HG02678 (cell line): ENCODE results near the gene CEP97.
"Not testable (repeated sequence)": the region's sequence is repeated elsewhere in the genome, so short reads cannot be mapped to it uniquely, and the experiment has no call there.

Experiments used
- ATAC-seq: cut with Tn5 transposase; IDR thresholded peaks from one replicate; pipeline ENCODE4 v1.9.1; 2021; ENCODE audit warnings: mild to moderate bottlenecking, moderate library complexity; ENCODE audit not compliant: unreplicated experiment

The CEP97 gene

DNA sequence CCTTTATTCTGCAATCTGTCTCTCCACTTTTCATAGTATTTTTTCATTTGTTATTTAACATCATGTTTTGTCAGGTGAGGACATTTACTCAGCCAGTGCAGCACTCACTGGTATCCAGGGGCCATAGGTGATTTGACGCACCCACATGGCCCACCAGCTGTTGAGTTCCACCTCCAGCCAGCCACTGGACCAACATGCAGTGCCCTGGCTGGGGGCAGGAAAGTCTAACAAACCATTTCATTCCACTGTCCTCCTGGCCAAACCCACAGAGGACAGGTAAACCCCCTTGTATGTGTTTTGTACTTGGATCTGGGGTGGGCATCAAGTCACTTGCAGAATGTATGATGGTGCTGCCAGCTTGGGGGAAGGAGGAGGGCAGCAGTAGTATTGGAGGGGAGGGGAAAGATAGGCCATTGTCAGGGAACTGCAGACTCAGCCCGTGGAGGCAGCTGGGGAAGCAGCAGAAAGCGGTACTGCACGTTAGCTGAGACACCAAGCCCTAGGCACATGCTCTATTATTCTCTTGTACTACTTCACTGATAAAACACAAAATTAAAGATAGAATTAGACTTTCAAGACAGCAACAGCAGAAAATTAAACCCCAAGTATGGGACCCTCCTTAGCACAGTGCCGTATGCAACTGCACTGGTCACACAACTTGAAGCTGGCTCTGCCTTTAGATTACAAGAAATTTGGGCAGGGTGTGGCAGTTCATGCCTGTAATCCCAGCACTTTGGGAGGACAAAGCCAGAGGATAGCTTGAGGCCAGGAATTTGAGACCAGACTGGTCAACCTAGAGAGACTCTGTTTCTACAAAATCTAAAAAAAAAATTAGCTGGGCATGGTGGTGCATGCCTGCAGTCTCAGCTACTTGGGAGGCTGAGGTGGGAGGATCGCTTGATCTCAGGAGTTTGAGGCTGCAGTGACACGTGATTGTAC, 22.4 kb upstream of the CEP97 start:
- no peak for ATAC-seq

DNA sequence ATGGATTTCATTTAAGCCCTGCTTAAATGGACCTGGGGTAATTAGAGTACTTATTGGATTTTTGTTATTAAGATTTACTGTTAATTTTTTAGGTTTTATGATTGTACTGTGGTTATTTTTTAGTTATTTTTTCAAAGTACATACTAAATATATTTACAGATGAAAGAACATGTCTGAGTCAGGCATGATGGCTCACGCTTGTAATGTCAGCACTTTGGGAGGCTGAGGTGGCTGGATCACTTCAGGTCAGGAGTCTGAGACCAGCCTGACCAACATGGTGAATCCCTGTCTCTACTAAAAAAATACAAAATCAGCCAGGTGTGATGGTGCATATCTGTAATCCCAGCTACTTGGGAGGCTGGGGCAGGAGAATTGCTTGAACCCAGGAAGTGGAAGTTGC, 21.7 kb upstream of the CEP97 start:
- ATAC-seq, result no peak

DNA sequence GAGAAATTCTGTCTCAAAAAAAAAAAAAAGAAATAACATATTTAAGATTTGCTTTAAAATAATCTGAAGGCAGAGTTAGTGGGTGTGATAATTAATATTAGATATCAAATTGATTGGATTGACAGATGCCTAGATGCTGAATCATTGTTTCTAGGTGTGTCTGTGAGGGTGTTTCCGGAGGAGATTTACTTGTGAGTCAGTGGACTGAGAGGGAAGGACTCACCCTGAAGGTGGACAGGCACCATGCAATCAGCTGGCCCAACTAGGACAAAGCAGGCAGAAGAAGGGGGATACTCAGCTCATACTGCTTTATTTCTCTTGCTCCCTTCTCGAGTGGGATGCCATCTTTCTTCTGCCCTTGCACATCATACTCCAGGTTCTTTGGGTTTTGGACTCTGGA, 21.2 kb upstream of the CEP97 start:
- no peak for ATAC-seq

DNA sequence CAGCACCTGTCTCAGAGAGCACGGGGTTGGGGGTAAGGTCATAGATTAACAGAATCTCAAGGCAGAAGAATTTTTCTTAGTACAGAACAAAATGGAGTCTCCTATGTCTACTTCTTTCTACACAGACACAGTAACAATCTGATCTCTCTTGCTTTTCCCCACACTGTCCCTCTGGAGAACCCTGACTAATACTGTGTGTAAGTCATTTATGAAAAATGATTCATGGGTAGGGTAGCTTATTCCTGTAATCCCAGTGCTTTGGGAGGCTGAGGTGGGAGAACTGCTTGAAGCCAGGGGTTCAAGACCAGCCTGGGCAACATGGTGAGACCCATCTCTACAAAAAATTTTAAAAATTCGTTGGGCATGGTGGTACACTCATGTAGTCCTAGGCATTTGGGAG, 19.8 kb upstream of the CEP97 start:
- ATAC-seq, result not testable (repeated sequence)

DNA sequence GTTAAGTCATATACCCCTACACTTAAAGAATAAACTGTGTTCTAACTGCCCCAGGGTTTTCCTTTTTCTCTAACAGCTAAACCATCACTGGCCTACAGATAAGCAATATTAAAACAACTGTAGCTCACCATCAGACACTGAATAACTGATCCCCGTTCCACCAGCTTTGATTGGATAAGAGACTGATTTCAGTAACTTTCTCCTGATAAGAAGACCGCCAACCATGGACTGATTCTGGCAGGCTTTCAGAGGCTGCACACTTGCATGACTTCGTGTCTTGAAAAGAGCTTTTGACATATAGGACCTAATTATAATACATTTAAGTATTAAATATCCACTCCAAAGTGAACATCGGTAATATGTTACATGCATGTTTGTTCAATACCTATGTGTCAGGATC, 15.3 kb upstream of the CEP97 start:
- no peak for ATAC-seq

DNA sequence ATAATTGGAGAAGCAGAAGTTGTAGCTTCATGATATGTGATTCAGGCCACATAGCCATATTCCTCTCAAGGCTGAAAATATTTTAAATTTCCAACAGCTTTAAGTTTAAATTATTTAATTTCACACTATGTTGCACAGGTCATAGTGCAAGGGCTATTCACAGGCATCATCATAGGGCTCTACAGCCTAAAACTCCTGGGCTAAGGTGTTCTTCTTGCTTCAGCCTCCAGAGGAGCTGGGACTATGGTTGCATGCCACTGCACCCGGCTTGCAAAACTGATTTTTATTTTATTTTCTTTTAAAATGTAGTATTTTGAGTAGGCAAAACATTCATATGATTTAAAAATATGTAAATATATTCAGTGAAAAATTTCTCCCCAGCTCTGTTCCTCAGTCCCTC, 6.0 kb upstream of the CEP97 start:
- ATAC-seq, result no peak

DNA sequence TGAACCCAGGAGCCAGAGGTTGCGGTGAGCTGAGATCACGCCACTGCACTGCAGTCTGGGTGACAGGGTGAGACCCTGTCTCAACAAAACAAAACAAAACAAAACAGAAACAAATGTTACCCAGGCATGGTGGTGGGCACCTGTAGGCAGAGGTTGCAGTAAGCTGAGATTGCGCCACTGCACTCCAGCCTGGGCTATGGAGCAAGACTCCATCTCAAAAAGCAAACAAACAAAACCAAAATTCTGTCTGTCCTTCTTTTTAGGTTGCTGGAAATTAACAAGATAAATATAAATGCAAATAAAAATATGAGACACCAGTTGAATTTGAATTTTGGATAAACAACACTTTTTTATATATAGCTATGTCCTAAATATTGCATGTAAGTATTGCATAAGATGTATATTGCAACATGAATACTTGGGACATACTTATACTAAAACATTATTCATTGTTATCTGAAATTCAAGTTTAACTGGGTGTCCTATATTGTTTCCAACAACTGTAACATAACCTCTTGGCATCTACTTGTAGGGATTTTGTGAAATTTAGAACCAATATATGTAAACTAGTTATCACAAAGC, 4.7 kb upstream of the CEP97 start:
- no peak for ATAC-seq

DNA sequence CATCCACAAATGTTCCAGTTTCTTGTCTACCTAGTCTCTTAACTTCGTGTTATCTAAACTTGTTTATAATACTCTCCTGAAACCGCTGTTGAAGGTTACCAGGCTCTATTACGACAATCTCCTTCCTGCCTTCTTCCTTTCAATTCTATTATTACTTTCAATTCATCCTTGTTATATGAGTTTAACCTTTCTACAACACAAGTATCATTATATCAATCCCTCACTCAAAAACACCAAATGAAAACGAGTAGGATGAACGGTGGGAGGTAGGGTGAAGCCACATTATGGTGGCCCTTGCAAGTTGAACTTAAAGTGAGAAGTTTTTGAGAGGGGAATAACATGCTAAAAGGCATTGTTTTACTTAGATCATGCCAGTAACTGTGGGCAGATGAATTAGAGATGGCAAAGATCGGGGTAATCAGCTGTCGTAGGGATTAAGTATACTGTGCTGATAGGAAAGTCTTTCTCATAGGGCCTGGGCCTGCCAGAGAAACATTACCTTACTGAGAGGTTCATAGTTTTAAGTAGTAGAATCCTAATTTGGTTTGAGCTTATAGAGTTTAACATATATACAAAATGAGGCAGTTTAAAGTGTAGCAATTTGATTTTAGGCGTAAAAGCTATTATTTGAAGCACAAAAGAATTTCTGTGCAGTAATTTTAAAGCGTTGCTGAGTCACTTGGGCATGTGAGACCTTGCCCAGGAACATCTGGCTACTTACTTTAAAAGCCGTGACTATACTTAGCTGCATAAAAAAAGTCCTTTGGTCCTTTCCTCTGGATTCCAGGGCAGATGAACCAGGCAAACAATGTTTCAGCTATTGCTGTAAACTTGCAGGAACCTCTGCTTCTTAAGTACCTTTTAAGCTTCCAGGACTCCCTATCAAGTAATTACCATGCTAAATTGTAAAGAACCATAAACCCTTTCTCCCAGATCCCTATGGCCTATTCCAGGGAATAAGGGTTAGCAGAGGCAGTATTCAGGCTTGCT, 3.3 kb upstream of the CEP97 start:
- ATAC-seq, result no peak

DNA sequence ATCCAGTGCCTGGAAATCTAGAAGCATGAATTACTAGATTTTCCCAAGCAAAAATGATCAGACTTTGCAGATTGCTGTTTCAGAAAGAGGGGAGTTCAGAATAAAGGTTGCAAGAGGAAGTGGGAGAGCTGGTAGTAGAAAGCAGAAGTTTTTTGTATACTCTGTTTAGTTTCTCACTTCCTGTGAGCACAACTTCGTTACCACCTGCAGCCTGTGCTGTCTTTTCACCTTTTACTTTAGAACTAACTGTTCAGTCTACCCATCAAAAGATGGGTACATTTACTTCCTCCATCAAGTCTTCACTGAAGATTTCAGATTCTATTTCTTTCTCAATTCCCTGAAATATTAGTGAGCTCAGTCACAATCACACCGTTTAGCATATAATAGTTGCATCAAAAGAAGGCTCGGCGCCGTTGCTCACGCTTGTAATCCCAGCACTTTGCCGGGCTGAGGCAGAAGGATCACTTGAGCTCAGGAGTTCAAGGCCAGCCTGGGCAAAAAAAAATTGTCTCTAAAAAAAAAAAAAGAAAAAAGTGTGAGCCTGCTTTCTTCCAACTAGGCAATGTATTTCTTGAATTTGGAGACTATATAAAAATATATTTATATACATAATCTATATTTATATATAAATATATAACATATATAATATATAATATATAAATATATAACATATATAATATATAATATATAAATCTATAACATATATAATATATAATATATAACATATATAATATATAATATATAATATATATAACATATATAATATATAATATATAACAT, 1.8 kb upstream of the CEP97 start:
- peak; percentile 43 for ATAC-seq

DNA sequence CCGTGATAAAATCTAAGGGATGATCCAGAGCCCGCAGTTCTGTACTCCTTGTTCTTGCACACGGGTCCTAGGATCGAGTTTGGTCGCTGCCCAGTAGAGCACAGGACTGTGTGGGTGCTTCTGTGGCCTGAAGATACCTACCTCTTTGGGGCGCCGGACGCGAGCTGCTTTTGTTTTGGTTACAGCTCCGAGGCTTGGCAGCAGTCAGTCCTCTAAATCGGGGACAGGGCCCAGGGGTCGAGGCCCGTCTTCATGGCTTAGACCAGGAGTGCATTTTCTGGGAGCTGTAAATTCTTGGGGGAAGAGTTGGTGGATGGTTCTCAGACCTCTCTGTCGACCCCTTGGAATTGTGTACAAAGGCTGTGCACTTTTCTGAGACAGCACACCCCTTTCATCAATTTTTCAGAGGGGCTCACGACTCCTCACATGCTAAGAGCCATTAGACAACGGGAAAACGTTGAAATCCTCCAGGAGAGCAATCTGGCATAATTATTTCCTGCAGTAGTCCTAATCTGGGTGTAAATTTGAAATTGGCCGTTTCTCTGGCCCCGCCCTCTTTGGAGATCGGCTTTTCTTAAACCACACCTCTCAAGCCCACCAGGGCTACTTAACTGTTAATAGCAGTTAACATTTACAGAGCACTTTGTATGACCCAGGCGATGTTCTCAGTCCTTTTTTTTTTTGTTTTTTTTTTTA, 928 bp downstream of the CEP97 start:
- ATAC-seq, result peak; percentile 19

DNA sequence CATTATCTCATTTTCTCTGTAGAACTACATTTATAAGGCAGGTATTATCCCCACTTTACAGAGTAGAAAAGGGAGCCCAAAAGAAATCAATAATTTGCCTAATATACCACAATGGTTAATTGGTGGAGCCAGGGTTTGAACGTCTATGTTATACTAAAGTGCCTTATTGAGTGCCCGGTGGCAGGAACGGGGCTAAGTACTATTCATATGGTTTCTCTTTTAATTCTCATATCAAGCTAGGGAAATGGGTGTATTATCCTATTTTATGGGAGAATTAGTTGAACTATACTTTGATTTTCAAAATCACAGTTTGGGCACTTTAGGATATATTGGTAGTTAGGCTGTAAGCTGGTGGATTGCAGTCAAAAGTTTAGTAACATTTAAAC, 1.5 kb downstream of the CEP97 start:
- ATAC-seq, result no peak

DNA sequence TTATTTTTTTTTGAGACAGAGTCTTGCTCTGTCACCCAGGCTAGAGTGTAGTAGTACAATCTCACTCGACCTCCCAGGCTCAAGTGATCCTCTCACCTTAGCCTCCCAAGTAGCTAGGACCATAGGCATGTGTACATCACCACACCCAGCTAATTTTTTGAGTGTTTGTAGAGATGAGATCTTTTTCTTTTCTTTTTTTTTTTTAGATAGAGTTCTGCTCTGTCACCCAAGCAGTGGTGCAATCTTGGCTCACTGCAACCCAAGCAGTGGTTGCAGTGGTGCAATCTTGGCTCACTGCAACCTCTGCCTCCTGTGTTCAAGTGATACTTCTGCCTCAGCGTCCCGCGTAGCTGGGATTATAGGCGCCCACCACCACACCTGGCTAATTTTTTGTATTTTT, 5.2 kb downstream of the CEP97 start:
- no peak for ATAC-seq

DNA sequence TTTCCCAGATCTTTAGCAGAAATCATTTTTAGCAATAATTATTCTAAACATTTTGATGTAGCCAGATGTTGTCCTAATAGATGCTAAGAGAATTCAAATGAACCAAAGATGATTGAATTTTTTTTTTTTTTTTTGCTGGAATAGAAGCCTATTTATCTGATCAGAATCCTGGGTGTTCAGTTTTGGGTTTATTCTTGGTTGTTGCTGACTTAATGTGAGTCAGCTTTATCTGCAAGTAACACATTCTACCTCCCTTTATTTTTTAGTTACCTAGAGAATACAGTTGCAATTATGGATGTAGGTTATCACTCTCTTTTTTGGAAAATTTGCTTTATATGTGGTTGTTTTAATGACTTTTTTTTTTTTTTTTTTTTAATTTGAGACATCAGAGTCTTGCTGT, 6.4 kb downstream of the CEP97 start:
- ATAC-seq, result no peak

DNA sequence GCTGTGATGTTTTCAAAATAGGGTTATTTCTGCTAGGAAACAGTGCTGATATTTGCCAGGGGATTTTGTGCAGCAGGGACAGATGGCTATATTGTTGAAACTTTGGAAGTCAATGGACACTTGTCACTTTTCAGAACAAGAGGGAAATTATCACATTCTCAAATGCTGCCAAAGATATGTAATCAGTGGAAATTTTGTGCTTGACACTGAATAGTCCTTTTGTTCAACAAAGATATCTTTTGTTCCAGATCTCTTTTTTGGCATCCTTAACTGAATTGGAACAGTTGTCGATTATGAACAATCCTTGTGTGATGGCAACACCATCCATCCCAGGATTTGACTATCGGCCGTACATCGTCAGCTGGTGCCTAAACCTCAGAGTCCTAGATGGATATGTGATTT, 7.8 kb downstream of the CEP97 start:
- no peak for ATAC-seq

DNA sequence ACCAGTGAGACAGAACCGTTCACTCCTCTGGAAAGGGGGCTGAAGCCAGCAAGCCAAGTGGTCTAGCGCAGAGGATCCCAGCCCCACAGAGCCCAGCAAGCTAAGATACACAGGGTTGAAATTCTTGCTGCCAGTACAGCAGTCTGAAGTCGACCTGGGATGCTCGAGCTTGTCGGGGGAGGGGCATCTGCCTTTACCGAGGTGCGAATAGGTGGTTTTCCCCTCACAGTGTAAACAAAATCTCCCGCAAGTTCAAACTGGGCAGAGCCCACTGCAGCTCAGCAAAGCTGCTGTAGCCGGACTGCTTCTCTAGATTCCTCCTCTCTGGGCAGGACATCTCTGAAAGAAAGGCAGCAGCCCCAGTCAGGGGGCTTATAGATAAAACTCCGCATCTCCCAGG, 11.4 kb downstream of the CEP97 start:
- no peak for ATAC-seq

DNA sequence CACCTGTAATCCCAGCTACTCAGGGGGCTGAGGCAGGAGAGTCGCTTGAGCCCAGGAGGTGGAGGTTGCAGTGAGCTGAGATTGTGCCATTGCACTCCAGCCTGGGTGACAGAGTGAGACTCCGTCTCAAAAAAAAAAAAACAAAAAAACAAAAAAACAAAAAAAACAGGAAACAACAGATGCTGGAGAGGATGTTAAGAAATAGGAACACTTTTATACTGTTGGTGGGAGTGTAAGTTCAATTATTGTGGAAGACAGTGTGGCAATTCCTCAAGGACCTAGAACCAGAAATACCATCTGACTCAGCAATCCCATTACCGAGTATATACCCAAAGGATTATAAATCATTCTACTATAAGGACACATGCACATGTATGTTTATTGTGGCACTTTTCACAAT, 17.5 kb downstream of the CEP97 start:
- not testable (repeated sequence) for ATAC-seq

DNA sequence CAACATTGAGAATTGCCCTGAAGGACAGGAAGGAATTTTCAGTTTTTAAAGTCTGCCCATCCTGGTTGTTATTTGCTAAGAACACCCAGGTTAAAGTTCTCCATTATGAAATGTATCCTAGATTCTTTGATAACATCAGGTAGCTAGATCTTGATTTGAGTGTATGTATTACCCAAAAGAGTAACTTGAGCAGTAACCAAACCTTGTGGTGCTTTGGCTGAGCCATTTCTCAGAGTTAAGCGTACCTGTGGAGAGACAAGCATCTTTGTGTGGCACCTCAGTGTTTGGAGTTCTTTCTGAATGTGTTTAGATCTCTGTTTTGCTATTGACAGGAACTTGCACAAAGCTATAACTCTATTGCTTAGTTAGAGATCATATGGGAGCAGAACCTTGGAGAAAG, 20.4 kb downstream of the CEP97 start:
- ATAC-seq, result no peak

DNA sequence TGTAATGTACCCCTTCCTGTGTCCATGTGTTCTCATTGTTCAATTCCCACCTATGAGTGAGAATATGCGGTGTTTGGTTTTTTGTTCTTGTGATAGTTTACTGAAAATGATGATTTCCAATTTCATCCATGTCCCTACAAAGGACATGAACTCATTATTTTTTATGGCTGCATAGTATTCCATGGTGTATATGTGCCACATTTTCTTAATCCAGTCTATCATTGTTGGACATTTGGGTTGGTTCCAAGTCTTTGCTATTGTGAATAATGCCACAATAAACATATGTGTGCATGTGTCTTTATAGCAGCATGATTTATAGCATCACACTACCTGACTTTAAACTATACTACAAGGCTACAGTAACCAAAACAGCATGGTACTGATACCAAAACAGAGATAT, 21.5 kb downstream of the CEP97 start:
- not testable (repeated sequence) for ATAC-seq

DNA sequence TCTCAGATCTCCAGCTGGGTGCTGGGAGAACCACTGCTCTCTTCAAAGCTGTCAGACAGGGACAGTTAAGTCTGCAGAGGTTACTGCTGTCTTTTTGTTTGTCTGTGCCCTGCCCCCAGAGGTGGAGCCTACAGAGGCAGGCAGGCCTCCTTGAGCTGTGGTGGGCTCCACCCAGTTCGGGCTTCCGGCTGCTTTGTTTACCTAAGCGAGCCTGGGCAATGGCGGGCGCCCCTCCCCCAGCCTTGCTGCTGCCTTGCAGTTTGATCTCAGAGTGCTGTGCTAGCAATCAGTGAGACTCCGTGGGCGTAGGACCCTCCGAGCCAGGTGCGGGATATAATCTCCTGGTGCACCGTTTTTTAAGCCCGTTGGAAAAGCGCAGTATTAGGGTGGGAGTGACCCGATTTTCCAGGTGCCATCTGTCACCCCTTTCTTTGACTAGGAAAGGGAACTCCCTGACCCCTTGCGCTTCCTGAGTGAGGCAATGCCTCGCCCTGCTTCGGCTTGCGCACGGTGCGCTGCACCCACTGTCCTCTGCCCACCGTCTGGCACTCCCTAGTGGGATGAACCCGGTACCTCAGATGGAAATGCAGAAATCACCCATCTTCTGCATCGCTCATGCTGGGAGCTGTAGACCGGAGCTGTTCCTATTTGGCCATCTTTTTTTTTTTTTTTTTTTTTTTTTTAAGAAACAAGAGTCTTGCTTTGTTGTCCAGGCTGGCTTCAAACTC, 29.1 kb downstream of the CEP97 start:
- not testable (repeated sequence) for ATAC-seq
